ENCODE results near the gene SLC25A43.
A peak's percentile ranks its signal among the peaks of the same experiment; 100 is the strongest.

The SLC25A43 gene

DNA sequence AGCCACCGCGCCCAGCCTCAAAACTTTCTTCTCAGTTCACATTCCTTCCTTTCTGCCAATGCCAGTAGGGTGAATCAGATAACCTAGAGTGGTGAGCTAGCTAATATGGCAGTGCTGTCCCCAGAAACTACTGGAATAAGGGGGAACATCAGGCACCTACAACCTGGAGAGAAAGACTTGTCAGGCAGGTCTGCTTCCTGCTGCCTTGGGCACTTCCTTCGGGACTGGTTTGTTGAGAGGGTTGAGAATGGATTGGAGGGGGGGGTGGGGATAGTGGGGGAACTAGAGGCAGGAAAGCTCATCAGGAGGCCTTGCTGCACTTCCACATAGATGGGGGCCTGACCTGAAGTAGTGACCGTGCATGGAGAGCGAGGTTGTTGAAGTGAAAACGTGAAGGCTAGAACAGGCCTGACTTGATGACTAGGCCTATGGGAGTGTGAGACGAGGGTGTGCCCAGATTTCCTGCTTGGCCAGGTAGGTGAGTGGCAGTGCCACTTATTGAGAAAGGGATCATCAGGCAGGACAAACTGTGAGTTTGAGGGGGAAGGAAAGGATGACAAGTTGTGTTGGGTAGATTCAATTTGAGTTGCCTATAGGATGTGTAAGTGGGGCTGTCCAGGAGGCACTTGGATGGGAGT is 102.5 kb downstream of the SLC25A43 start:
- DNase-seq, result no peak

DNA sequence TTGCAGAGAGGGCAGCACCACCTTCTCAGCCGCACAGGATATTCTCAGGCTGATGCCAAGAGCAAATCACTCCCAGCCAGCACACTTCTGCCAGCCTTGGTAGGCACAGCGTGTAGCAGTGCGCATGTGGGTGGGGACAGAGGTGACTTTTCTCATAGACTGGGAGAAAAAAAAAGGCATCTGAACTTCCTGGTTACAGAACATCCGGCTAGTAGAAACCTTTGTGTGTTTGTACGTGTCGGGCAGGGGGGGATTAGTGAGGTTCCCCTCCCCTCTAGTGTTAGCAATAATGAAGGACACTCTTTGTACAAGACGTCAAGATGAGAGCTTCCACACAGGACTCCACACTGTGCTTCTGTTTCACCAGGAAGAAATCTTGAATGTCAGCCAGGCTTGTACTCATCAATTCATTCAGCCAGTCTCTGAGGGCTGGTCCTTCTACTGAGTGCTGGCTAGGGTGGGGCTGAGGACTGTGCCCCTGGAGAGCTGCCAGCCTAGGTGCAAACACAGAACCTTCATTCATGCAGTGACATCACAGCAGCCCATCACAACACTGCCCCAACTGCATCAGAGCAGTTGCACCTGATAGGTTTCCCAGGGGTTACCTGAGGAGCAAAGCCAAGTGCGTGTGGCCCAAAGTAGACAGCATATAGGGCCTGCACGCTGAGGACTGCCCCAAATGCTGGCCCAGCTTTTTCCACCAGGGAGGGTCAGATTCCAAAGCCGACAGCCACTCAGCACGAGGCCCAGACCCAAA is 103.8 kb downstream of the SLC25A43 start:
- peak; percentile 11 to 48 (median 14) for DNase-seq

DNA sequence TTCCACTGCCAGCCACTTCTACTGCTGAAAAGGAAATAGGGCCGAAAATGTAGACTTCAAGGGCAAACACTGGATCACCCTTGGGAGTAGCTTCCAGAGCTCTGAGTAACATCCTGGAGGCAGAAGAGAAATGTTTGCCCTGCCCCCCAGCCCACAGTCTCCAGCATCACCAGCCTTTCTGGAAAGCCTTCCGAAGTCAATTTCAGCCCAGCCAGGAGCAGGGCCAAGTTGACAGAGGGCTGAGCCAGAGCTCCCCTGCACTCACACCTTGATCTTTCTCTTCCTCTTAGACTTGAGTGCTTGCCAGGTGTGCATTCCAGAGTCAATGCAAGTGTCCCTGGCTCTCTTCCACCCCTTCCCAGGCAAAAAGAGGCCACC is 104.3 kb downstream of the SLC25A43 start:
- DNase-seq, result no peak
